ENCODE results near the gene C14orf180. TPM values are rescaled to one million over a fixed set of nuclear protein-coding genes. Genes with fewer than 3 reads are reported as not detected.

Gene C14orf180
- total and polyA plus RNA-seq, 2 of the 8 experiments (the other 6 are each of a cell fraction or from before 2014, with no cell fraction given) = not detected

- H3K14ac ChIP-seq (ENCODE audit: insufficient read length) = no peak overlapping the region
- H2AFZ ChIP-seq (ENCODE audit: low read length) = no peak overlapping the region
- no peak overlapping the region for H3K18ac ChIP-seq (ENCODE audit: extremely low read depth, low read length)
- DNase-seq (ENCODE audit: low read depth in 1 of 2, low spot score in 2 of 2) (no peak), FAIRE-seq (no peak)
- H2AK5ac ChIP-seq (ENCODE audit: low read depth, low read length) = no peak overlapping the region
- no peak overlapping the region for H2BK20ac ChIP-seq (ENCODE audit: low read length)
- no peak overlapping the region for H3K4me2 ChIP-seq (ENCODE audit: insufficient read depth in 1 of 2, low read depth in 2 of 2, low read length in 2 of 2)
- H4K5ac ChIP-seq (ENCODE audit: insufficient read length, low read depth, low read length) = no peak overlapping the region
- H3K4me3 ChIP-seq (ENCODE audit: extremely low read depth in 1 of 4, insufficient read depth in 2 of 4, low read depth in 3 of 4, low read length in 4 of 4) = no peak overlapping the region
- no peak overlapping the region for H4K8ac ChIP-seq (ENCODE audit: extremely low read depth, insufficient read depth, low read length)
- no peaks in the 10 kb centered on the region for H4K20me1 ChIP-seq (replicated peaks in 1 of 2; ENCODE audit: control insufficient read depth in 1 of 2, insufficient read depth in 2 of 2, low read length in 2 of 2)
- H3K56ac ChIP-seq (replicated peaks; ENCODE audit: insufficient read length, low read depth, low read length) = no peak overlapping the region
- no peak overlapping the region for H3K9ac ChIP-seq (replicated peaks in 1 of 4; ENCODE audit: extremely low read depth in 1 of 4, low read depth in 3 of 4, low read length in 3 of 4)
- H2BK15ac ChIP-seq (ENCODE audit: low read length) = no peak overlapping the region
- no peak overlapping the region for H3K4ac ChIP-seq (replicated peaks; ENCODE audit: insufficient read length, low read depth, low read length)
- ChIA-PET CTCF (ENCODE audit: partially characterized antibody) (interaction anchor here (1.1 to 1.2 kb wide), 2 partner anchors 32 to 51 kb away, joined by 3 read pairs; no protein-coding TSS in a partner anchor), POLR2A (ENCODE audit: partially characterized antibody) (no interaction called here)
- H3K27me3 ChIP-seq (replicated peaks in 1 of 4; ENCODE audit: control insufficient read depth in 3 of 4, extremely low read depth in 1 of 4, insufficient read depth in 3 of 4, low read length in 3 of 4) = no peaks in the 10 kb centered on the region
- H3K4me1 ChIP-seq (replicated peaks in 1 of 4; ENCODE audit: control insufficient read depth in 3 of 4, insufficient read depth in 4 of 4, low read length in 3 of 4) = no peaks in the 10 kb centered on the region
- H3K79me1 ChIP-seq (ENCODE audit: low read depth, low read length) = no peaks in the 10 kb centered on the region
- H3K36me3 ChIP-seq (ENCODE audit: control insufficient read depth in 2 of 4, insufficient read depth in 4 of 4, low read length in 3 of 4) = no peaks in the 10 kb centered on the region
- H3K9me3 ChIP-seq (ENCODE audit: insufficient read depth in 2 of 2, low read depth in 1 of 2, low read length in 1 of 2) = no peaks in the 10 kb centered on the region; a peak in 1 of 4 replicates
- H3K27ac ChIP-seq (ENCODE audit: low read depth, low read length) = no peak overlapping the region
- no peaks in the 10 kb centered on the region for H3K79me2 ChIP-seq (ENCODE audit: control insufficient read depth in 1 of 2, insufficient read depth in 2 of 2, low read length in 2 of 2)
- no peak overlapping the region for H2BK12ac ChIP-seq (ENCODE audit: low read depth, low read length)
- no peak overlapping the region for H2BK120ac ChIP-seq (replicated peaks; ENCODE audit: low read depth, low read length)
- no peak overlapping the region for H4K91ac ChIP-seq (replicated peaks; ENCODE audit: insufficient read length, low read length)
- H3K23me2 ChIP-seq (ENCODE audit: low read depth, low read length) = no peaks in the 10 kb centered on the region
- TF ChIP-seq FOSL1 (IDR thresholded peaks at IDR 0.05; ENCODE audit: insufficient read depth, low read depth, low read length) = no peak
- TF ChIP-seq TAF7 (optimal IDR thresholded peaks at IDR 0.05; ENCODE audit: borderline replicate concordance, low read depth, low read length) = no peak
- no peak for TF ChIP-seq ASH2L (IDR thresholded peaks at IDR 0.05; ENCODE audit: low read length)
- TF ChIP-seq NRF1 (IDR thresholded peaks at IDR 0.05; ENCODE audit: low read depth, low read length) = no peak
- no peak for TF ChIP-seq JUND (IDR thresholded peaks at IDR 0.05; ENCODE audit: low read length)
- WGBS, 2 experiments (ENCODE audit: extremely low coverage in 1 of 2, insufficient coverage in 1 of 2, insufficient read length in 1 of 2, insufficient replicate concordance in 2 of 2, low coverage in 1 of 2, low lambda C conversion rate in 2 of 2, missing lambda C conversion rate in 1 of 2) = 89% methylated on average over 4 of the region's 5 CpGs; no CpG with 5 or more reads in 1 of the 2 experiments
- H2BK5ac ChIP-seq (ENCODE audit: low read depth, low read length) = no peak overlapping the region
- no peak overlapping the region for H3K23ac ChIP-seq (ENCODE audit: insufficient read length)
Measured at GRCh38 chr14:104624939-104625338, 45.4 kb downstream of the C14orf180 start.
